ENCODE measurements around the gene CFAP77. TPM values are rescaled to one million over a fixed set of nuclear protein-coding genes. Genes with fewer than 3 reads are reported as not detected.

Gene CFAP77
- total RNA-seq, 4 donors from 2014 or later: not detected

GRCh38 chr9:132600326-132600984, 190.4 kb downstream of the CFAP77 start:
- intact Hi-C loops (cut with DNase I): no loop called here
- DNase-seq (ENCODE audit: extremely low spot score): no peak
- 97% methylated on average over 12 of the region's 12 CpGs for WGBS

GRCh38 chr9:132602207-132602606, 192.2 kb downstream of the CFAP77 start:
- Histone ChIP-seq H3K9me3 (no peaks in the 10 kb centered on the region), H3K27me3 (no peaks in the 10 kb centered on the region), H3K4me3 (no peak overlapping the region), H3K4me1 (no peaks in the 10 kb centered on the region), H3K36me3 (peaks cover 15 to 93% (median 60%) of the 10 kb centered on the region in 4 donors), H3K27ac (replicated peaks in 1 of 4) (no peak overlapping the region)
- DNase-seq (ENCODE audit: extremely low spot score): no peak
- TF ChIP-seq EP300 (IDR thresholded peaks at IDR 0.05) (no peak), POLR2A (IDR thresholded peaks at IDR 0.05; ENCODE audit: low read depth) (no peak), CTCF (IDR thresholded peaks at IDR 0.05) (no peak)
- 71% methylated on average over 3 of the region's 3 CpGs for WGBS
- intact Hi-C loops (cut with DNase I): no loop called here

More at GRCh38 chr9:132600326-132600984, 190.4 kb downstream of the CFAP77 start:
- H3K9me3 ChIP-seq: no peaks in the 10 kb centered on the region
- peaks cover 18 to 91% (median 50%) of the 10 kb centered on the region in 4 donors for H3K36me3 ChIP-seq
- no peaks in the 10 kb centered on the region for H3K4me1 ChIP-seq
- H3K4me3 ChIP-seq: no peak overlapping the region
- H3K27me3 ChIP-seq: no peaks in the 10 kb centered on the region
- no peak overlapping the region for H3K27ac ChIP-seq (replicated peaks in 1 of 4)
- TF ChIP-seq POLR2A (IDR thresholded peaks at IDR 0.05; ENCODE audit: low read depth) (no peak), POLR2AphosphoS5 (IDR thresholded peaks at IDR 0.05) (no peak), EP300 (IDR thresholded peaks at IDR 0.05) (no peak), CTCF (IDR thresholded peaks at IDR 0.05) (no peak)

GRCh38 chr9:132605387-132605786, 195.4 kb downstream of the CFAP77 start:
- intact Hi-C loops (cut with DNase I): no loop called here
- H3K4me3 ChIP-seq: no peak overlapping the region
- peaks cover 38 to 98% (median 77%) of the 10 kb centered on the region in 4 donors for H3K36me3 ChIP-seq
- H3K4me1 ChIP-seq: no peaks in the 10 kb centered on the region
- H3K27ac ChIP-seq (replicated peaks in 1 of 4): no peak overlapping the region
- 96% methylated on average over 6 of the region's 6 CpGs for WGBS
- no peaks in the 10 kb centered on the region for H3K27me3 ChIP-seq
- DNase-seq (ENCODE audit: extremely low spot score): no peak
- H3K9me3 ChIP-seq: no peaks in the 10 kb centered on the region
- TF ChIP-seq CTCF (IDR thresholded peaks at IDR 0.05) (no peak), POLR2A (IDR thresholded peaks at IDR 0.05; ENCODE audit: low read depth) (no peak), POLR2AphosphoS5 (IDR thresholded peaks at IDR 0.05) (no peak), EP300 (IDR thresholded peaks at IDR 0.05) (no peak)

GRCh38 chr9:132606066-132606465, 196.1 kb downstream of the CFAP77 start:
- intact Hi-C loops (cut with DNase I): no loop called here
- WGBS: 88% methylated on average over 6 of the region's 6 CpGs
- Histone ChIP-seq H3K4me1 (no peaks in the 10 kb centered on the region), H3K4me3 (no peak overlapping the region), H3K9me3 (no peaks in the 10 kb centered on the region), H3K36me3 (peaks cover 39 to 98% (median 79%) of the 10 kb centered on the region in 4 donors), H3K27me3 (no peaks in the 10 kb centered on the region), H3K27ac (replicated peaks in 1 of 4) (no peak overlapping the region)
- no peak for DNase-seq (ENCODE audit: extremely low spot score)
- no peak for TF ChIP-seq POLR2AphosphoS5 (IDR thresholded peaks at IDR 0.05)

- intact Hi-C loops (cut with DNase I): no loop called here
- WGBS: 89% methylated on average over 9 of the region's 9 CpGs
- H3K27ac ChIP-seq (replicated peaks in 1 of 4): no peak overlapping the region
- H3K27me3 ChIP-seq: no peaks in the 10 kb centered on the region
- H3K4me3 ChIP-seq: no peak overlapping the region
- DNase-seq (ENCODE audit: extremely low spot score): no peak
- no peaks in the 10 kb centered on the region for H3K4me1 ChIP-seq
- H3K9me3 ChIP-seq: no peaks in the 10 kb centered on the region
- TF ChIP-seq EP300 (IDR thresholded peaks at IDR 0.05): no peak
- no peak for TF ChIP-seq CTCF (IDR thresholded peaks at IDR 0.05)
- TF ChIP-seq POLR2A (IDR thresholded peaks at IDR 0.05; ENCODE audit: low read depth): no peak
- no peak for TF ChIP-seq POLR2AphosphoS5 (IDR thresholded peaks at IDR 0.05)
- H3K36me3 ChIP-seq: peaks cover 48 to 97% (median 81%) of the 10 kb centered on the region in 4 donors
Measured at GRCh38 chr9:132609184-132609583, 199.2 kb downstream of the CFAP77 start.
